Activated CD8-positive, alpha-beta memory T cell treated with anti-CD3 and anti-CD28 coated beads, Interleukin-2, amount 50 U/mL, for 1 hour (primary cell): ENCODE measurements around the gene TMEM181.

ENCODE experiments used
- DNase-seq: peaks from one replicate; pipeline ENCODE4 v3.0.0-alpha.2; 2020; ENCODE audit errors: extremely low read depth

TMEM181 gene

GRCh38 chr6:158561938-158562337 lies 2.0 kb downstream of the TMEM181 start:
- DNase-seq: no peak

- DNase-seq: no peak
Observed at GRCh38 chr6:158564243-158565121, 4.6 kb downstream of the TMEM181 start.

GRCh38 chr6:158565122-158565429 lies 5.2 kb downstream of the TMEM181 start:
- no peak for DNase-seq

GRCh38 chr6:158565482-158566040 lies 5.7 kb downstream of the TMEM181 start:
- DNase-seq: no peak

- no peak for DNase-seq
Observed at GRCh38 chr6:158566207-158566818, 6.4 kb downstream of the TMEM181 start.

GRCh38 chr6:158567152-158567551 lies 7.3 kb downstream of the TMEM181 start:
- no peak for DNase-seq

- DNase-seq: no peak
Observed at GRCh38 chr6:158567871-158568401, 8.0 kb downstream of the TMEM181 start.

- DNase-seq: no peak
Observed at GRCh38 chr6:158568549-158568948, 8.7 kb downstream of the TMEM181 start.

GRCh38 chr6:158569036-158569435 lies 9.1 kb downstream of the TMEM181 start:
- DNase-seq: no peak

- no peak for DNase-seq
Observed at GRCh38 chr6:158570681-158570962, 10.7 kb downstream of the TMEM181 start.

- no peak for DNase-seq
Observed at GRCh38 chr6:158571826-158572652, 12.1 kb downstream of the TMEM181 start.

GRCh38 chr6:158572653-158573541 lies 13.0 kb downstream of the TMEM181 start:
- DNase-seq: no peak

GRCh38 chr6:158573542-158573931 lies 13.6 kb downstream of the TMEM181 start:
- DNase-seq: no peak

- DNase-seq: no peak
Observed at GRCh38 chr6:158574800-158575199, 14.9 kb downstream of the TMEM181 start.

GRCh38 chr6:158575550-158575949 lies 15.7 kb downstream of the TMEM181 start:
- DNase-seq: no peak

GRCh38 chr6:158584236-158584651 lies 24.4 kb downstream of the TMEM181 start:
- no peak for DNase-seq

GRCh38 chr6:158586652-158587051 lies 26.8 kb downstream of the TMEM181 start:
- DNase-seq: no peak

- no peak for DNase-seq
Observed at GRCh38 chr6:158589366-158589765, 29.5 kb downstream of the TMEM181 start.

- DNase-seq: no peak
Observed at GRCh38 chr6:158591134-158591809, 31.4 kb downstream of the TMEM181 start.

- DNase-seq: no peak
Observed at GRCh38 chr6:158591810-158592209, 31.9 kb downstream of the TMEM181 start.

- no peak for DNase-seq
Observed at GRCh38 chr6:158593670-158594069, 33.8 kb downstream of the TMEM181 start.
